ENCODE data around the gene TMEM125.

- no peak for TF ChIP-seq CTCF (IDR thresholded peaks at IDR 0.05; ENCODE audit: insufficient read depth, low read length)
- no peak for TF ChIP-seq POLR2AphosphoS5 (IDR thresholded peaks at IDR 0.05; ENCODE audit: low read depth)
- TF ChIP-seq GABPA (IDR thresholded peaks at IDR 0.05; ENCODE audit: low read depth) = no peak
- TF ChIP-seq REST (IDR thresholded peaks at IDR 0.05; ENCODE audit: insufficient replicate concordance, low read depth) = no peak
These were observed 32.4 kb downstream of the TMEM125 start for GRCh38 chr1:43302201-43302600.
